H1 (cell line): ENCODE data around the gene SIPA1L3. TPM values are rescaled to one million over a fixed set of nuclear protein-coding genes. Genes with fewer than 3 reads are reported as not detected.
A peak's percentile ranks its signal among the peaks of the same experiment; 100 is the strongest.

Experiments
- CBX5 ChIP-seq: fragments of 300-800, 300-1000 bp; sonication (generic); IDR thresholded peaks from 2 replicates; pipeline ENCODE4 v1.7.1; 2016; ENCODE audit warnings: antibody characterized with exemption, low read length, low read depth
- CHD1 ChIP-seq: IDR thresholded peaks from 2 replicates; pipeline ENCODE4 v1.6.1; 2012; ENCODE audit warnings: low read depth, low read length, improper control_type of control experiment
- CHD7 ChIP-seq: fragments of 300-600 bp; sonication (generic); IDR thresholded peaks from 2 replicates; pipeline ENCODE4 v1.7.1; 2012; ENCODE audit warnings: low read length, moderate library complexity, mild to moderate bottlenecking, inconsistent platforms; ENCODE audit not compliant: insufficient replicate concordance
- MAX ChIP-seq: IDR thresholded peaks from 2 replicates; pipeline ENCODE4 v1.6.1; 2012; ENCODE audit warnings: inconsistent platforms
- POU5F1 ChIP-seq: IDR thresholded peaks from 2 replicates; pipeline ENCODE4 v1.6.1; 2011; ENCODE audit warnings: low read depth, mild to moderate bottlenecking, low read length, moderate library complexity
- polyA plus RNA-seq, 7 experiments: library from polyadenylated mRNA; depleted of rRNA in 3 of 7; stranded (reverse) in 5 of 7; unstranded in 2 of 7; fragments of >200 nt in 5 of 7; fragments of 200-250 nt in 2 of 7; gene quantifications; 1 replicate in 5 of 7; 2 replicates in 1 of 7; 4 replicates in 1 of 7; pipeline versions ENCODE4 v1.2.1 to v1.2.3, GENCODE V29; 2011 to 2013; ENCODE audit warnings: missing spikeins in 2 of 7, mixed read lengths in 2 of 7
- total RNA-seq: library from RNA; stranded (reverse); fragmentation: NEBNext Ultra II Directional; extraction: Animal tissue kit (Norgen Biotek cat#: 25700); gene quantifications from 2 replicates; pipeline ENCODE4 v1.2.1, GENCODE V29; 2021
- TF ChIP-seq, protein P1 (sequence below), 3 experiments: IDR thresholded peaks; 1 replicate in 2 of 3; 2 replicates in 1 of 3; pipeline versions ENCODE4 v1.5.1 to v1.6.1; 2011; ENCODE audit warnings: low read length in 3 of 3, mild to moderate bottlenecking in 3 of 3, inconsistent platforms in 2 of 3, low read depth in 1 of 3, moderate library complexity in 1 of 3; ENCODE audit not compliant: insufficient read depth in 1 of 3; ENCODE audit errors: control extremely low read depth in 1 of 3

Gene SIPA1L3
- total and polyA plus RNA-seq, 2 of the 8 experiments (the other 6 are each of a cell fraction or from before 2014, with no cell fraction given): 15.0 to 54.9 TPM

DNA sequence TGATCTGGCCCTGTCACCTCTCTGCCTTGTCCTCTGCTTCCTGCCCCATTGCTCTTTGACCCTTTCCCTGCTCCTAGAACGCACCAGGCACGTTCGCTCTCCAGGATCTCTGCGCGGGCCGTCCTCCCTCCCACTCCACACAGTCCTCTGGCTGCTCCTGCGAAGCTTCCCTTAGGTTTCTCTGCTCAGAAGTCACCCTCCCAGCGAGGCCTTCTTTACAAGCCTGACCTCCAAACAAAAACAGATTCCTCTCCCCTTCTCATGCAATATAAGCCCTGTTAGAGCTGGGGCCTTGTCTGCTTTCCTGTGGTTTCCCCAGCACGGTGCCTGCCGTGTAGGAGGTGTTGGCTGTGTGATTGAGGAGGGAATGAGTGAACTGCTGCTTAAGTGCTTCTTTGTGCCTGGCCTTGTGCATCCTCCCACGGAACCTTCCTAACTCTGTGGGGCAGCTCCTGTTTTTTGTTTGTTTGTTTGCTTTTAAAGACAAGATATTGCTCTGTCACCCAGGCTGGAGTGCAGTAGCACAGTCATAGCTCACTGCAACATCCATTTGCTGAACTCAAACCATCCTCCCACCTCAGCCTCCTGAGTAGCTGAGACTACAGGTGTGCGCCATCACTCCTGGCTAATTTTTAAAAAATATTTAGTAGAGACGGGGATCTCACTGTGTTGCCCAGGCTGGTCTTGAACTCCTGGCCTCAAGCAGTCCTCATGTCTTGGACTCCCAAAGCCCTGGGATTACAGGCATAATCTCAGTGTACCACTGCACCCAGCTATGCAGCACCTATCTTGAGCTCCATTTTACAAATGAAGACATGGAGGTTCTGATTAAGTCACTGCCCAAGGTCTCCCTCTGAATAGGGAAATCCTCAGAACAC is 82.0 kb downstream of the SIPA1L3 start (continued):
- TF ChIP-seq CHD7: no peak
- no peak for TF ChIP-seq POU5F1
- no peak for TF ChIP-seq CHD1
- TF ChIP-seq CBX5: no peak
- TF ChIP-seq, protein P1, sequence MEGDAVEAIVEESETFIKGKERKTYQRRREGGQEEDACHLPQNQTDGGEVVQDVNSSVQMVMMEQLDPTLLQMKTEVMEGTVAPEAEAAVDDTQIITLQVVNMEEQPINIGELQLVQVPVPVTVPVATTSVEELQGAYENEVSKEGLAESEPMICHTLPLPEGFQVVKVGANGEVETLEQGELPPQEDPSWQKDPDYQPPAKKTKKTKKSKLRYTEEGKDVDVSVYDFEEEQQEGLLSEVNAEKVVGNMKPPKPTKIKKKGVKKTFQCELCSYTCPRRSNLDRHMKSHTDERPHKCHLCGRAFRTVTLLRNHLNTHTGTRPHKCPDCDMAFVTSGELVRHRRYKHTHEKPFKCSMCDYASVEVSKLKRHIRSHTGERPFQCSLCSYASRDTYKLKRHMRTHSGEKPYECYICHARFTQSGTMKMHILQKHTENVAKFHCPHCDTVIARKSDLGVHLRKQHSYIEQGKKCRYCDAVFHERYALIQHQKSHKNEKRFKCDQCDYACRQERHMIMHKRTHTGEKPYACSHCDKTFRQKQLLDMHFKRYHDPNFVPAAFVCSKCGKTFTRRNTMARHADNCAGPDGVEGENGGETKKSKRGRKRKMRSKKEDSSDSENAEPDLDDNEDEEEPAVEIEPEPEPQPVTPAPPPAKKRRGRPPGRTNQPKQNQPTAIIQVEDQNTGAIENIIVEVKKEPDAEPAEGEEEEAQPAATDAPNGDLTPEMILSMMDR (IDR thresholded peaks at IDR 0.05; ENCODE audit: control extremely low read depth in 1 of 3, insufficient read depth in 1 of 3, low read depth in 1 of 3, low read length in 3 of 3): no peak
- TF ChIP-seq MAX: peak; percentile 48
